KBM-7 (cell line): ENCODE measurements around the gene ATP10B.

Source experiments
- DNase-seq: peaks from one replicate; pipeline ENCODE4 v3.0.0-alpha.2; 2015
- in situ Hi-C: fragments of 300-500 bp; cut with MboI; formaldehyde crosslinking; loops from 2 replicates; pipeline ENCODE4 v1.14.3; 2020; ENCODE audit warnings: low sequenced_read_pairs, low pct_unique_long_range_greater_than_20kb, mixed read lengths

Gene ATP10B

DNA sequence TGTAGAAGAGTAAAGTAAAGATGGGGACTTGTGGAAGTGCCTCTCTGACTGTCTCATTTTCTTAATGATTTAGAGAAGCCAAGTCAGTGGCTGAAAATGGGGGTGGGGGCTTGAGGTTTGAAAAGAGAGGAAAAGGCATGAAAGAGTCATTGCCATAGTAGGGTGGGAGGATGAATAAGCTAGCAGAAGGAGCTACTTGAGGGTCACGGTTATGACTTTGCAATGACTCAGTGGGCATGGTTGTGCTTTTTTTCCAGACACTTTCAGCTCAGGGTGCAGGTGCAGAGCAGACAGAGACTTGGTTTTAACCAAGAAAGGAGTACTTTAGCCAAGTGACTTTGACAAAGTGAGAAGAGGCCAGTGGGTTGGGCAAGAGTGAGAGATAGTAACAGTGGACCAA is 312.6 kb downstream of the ATP10B start:
- in situ Hi-C loops: no loop called here
- DNase-seq: no peak

GRCh38 chr5:160537940-160538339 is 314.1 kb downstream of the ATP10B start:
- in situ Hi-C loops: no loop called here
- DNase-seq: no peak

- in situ Hi-C loops: no loop called here
- DNase-seq: no peak
These were observed 314.9 kb downstream of the ATP10B start for GRCh38 chr5:160537116-160537515.

GRCh38 chr5:160534914-160535313 is 317.1 kb downstream of the ATP10B start:
- in situ Hi-C loops: no loop called here
- no peak for DNase-seq

- in situ Hi-C loops: no loop called here
- no peak for DNase-seq
These were observed 317.9 kb downstream of the ATP10B start for GRCh38 chr5:160534125-160534524.

DNA sequence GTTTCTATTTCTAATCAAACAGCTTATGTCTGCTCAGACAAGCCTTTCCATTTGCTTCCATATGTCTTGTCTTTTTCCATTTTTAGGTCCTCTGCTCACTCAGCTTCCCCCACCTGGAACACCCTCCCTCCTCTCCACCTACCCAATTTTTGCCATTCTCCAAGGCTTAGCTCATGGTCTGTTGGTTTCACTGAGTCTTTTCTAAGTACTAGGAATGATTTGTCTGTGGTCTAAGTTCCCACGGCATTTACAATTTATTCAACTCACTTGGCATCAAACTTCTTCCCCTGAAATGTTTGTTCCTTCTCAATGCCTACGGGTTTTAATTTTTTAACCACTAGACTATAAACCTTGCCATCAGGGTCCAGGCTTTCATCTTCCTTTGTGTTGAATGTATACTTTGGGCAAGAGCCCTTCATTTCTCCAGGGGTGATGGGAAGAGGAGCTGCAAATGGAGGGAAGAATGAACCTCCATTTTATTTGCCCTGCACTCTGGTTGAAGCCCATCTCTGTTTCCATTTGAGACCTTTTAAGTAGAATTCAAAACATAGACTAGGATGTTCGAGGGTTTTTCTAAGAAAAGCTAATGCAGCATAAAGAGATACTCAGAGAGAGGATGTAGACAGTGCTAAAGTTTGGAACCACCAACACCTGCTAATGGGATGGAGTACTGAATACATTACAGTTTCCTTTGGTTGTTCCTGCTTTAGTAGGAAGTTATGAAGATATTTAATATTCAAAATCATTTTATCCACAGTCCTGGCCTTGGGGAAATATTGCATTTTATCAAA is 326.3 kb downstream of the ATP10B start:
- in situ Hi-C loops: no loop called here
- no peak for DNase-seq

GRCh38 chr5:160524827-160525226 is 327.2 kb downstream of the ATP10B start:
- in situ Hi-C loops: no loop called here
- DNase-seq: no peak

DNA sequence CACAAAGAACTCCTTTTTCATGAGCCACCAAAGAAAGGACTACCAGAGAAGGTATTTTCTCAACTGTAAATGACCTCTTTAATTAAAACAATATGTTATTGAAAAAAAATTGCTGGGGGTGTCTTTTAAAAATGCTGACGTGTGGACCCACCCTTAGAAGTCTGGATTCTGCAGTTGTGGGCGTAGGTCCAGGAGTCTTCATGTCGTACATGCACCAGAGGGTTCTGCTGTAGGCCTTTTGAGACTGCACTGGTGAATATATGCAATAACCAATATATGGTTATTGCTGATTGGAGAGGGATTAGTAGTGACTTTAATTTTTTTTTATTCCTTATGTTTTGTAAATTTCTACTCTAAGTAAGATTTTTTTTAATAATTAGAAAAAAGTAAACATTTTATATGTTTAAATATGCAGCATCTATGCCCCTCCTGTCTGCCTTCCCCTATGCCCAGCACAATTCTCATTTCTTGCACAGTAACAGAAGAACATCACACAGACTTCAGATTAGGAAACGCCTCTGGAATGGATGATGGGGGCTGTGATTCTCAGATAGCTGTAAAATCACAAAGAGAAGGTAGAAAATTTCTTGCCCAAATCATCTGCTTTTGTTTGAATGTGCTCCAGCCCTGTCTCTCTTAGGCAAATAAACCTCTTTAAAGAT is 328.4 kb downstream of the ATP10B start:
- in situ Hi-C loops: no loop called here
- DNase-seq: no peak

DNA sequence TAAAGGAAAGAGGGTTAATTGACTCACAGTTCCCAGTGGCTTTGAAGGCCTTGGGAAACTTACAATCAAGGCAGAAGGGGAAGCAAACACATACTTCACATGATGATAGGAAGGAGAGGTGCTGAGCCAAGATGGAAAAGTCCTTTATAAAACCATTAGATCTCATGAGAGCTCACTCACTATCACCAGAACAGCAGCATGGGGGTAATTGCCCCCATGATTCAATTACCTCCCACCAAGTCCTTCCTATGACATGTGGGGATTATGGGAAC is 330.7 kb downstream of the ATP10B start:
- in situ Hi-C loops: no loop called here
- DNase-seq: no peak

- in situ Hi-C loops: no loop called here
- no peak for DNase-seq
These were observed 331.2 kb downstream of the ATP10B start for GRCh38 chr5:160520609-160521391.

- DNase-seq: no peak
- in situ Hi-C loops: no loop called here
These were observed 335.1 kb downstream of the ATP10B start for GRCh38 chr5:160516696-160517530.

DNA sequence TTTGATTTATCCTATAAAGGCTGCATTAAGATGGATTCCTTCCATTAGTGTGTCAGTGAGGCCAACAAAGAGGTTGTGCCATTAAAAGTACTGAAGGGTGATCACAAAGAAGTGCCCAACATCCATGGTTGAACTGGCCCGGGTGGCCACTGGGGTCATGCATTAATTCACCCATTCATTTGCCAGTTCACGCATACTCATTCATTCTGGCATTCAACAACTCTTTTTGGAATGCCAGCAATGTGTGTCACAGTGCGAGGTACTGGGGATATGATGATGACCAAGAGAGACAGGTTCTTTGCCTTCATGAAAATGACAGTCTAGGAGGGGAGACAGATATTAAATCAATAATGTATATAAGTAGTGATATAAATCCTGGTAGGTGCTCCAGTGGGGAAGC is 337.1 kb downstream of the ATP10B start:
- in situ Hi-C loops: no loop called here
- no peak for DNase-seq

GRCh38 chr5:160514191-160514590 is 337.8 kb downstream of the ATP10B start:
- no peak for DNase-seq
- in situ Hi-C loops: no loop called here

- in situ Hi-C loops: no loop called here
- no peak for DNase-seq
These were observed 338.5 kb downstream of the ATP10B start for GRCh38 chr5:160513485-160513884.
